NB4 (cell line): Measurements from ENCODE around the gene SPAST.

Experiments
- CTCF ChIP-seq: IDR thresholded peaks from one replicate; pipeline ENCODE4 v1.5.1; 2012; ENCODE audit warnings: low read depth, low read length
- MAX ChIP-seq: IDR thresholded peaks from 2 replicates; pipeline ENCODE4 v1.6.1; 2011; ENCODE audit warnings: low read depth, low read length
- MYC ChIP-seq: IDR thresholded peaks from 2 replicates; pipeline ENCODE4 v1.6.1; 2011; ENCODE audit warnings: low read depth, low read length
- POLR2A ChIP-seq: IDR thresholded peaks from 2 replicates; pipeline ENCODE4 v1.6.1; 2011; ENCODE audit warnings: mild to moderate bottlenecking; ENCODE audit not compliant: insufficient read length; ENCODE audit errors: extremely low read depth

- TF ChIP-seq CTCF (no peak), MYC (peak; percentile 79), POLR2A (peak; percentile 99), MAX (peak; percentile 58; the same call in 1 of the 2 replicates)
These were observed 23.7 kb upstream of the SPAST start, which contains the start of gene DPY30 for GRCh38 chr2:32039447-32040219.
